T-cell (primary cell): ENCODE results near the gene RPS25. TPM values are rescaled to one million over a fixed set of nuclear protein-coding genes. Genes with fewer than 3 reads are reported as not detected.
A peak's percentile ranks its signal among the peaks of the same experiment; 100 is the strongest.
"Not testable (repeated sequence)": the region's sequence is repeated elsewhere in the genome, so short reads cannot be mapped to it uniquely, and the experiment has no call there.

Experiments used
- ATAC-seq, 4 experiments: fragments of 200-7000 bp in 3 of 4; fragments of 150-1000 bp in 1 of 4; cut with Tn5 transposase; replicated peaks in 1 of 4; 1 replicate in 3 of 4; 2 replicates in 1 of 4; pipeline ENCODE4 v1.10.0; 2021; ENCODE audit warnings: moderate library complexity in 3 of 4, mild to moderate bottlenecking in 2 of 4, moderate number of reproducible peaks in 1 of 4
- CTCF ChIA-PET, 2 donors: fragments of 300-600 bp; sonication (Branson Sonifier 250); formaldehyde crosslinking; loops; one replicate each; lab custom pipeline; 2022; ENCODE audit warnings: antibody characterized with exemption in 2 of 2; lab: Charles Lee
- POLR2A ChIA-PET, 2 donors: fragments of 300-600 bp; sonication (Branson Sonifier 250); formaldehyde crosslinking; loops; one replicate each; lab custom pipeline; 2022; ENCODE audit warnings: antibody characterized with exemption in 2 of 2; lab: Charles Lee
- DNase-seq, 35 experiments: peaks; one replicate each; pipeline versions ENCODE4 v3.0.0 to v3.0.0-alpha.2; 2013 to 2023
- H3K27ac ChIP-seq: one replicate; pipeline ENCODE4 v1.5.1; 2013; ENCODE audit warnings: low read length
- H3K27me3 ChIP-seq, 2 experiments: replicated peaks in 1 of 2; 1 replicate in 1 of 2; 2 replicates in 1 of 2; pipeline versions ENCODE4 v1.6.1 to v1.7.0; 2013; ENCODE audit warnings: low read length in 1 of 2, mixed read lengths in 1 of 2; ENCODE audit not compliant: control insufficient read depth in 2 of 2, insufficient read depth in 2 of 2; ENCODE audit errors: extremely low read depth in 1 of 2
- H3K36me3 ChIP-seq, 2 donors: 1 replicate in 1 of 2; 2 replicates in 1 of 2; pipeline versions ENCODE4 v1.6.1 to v1.7.0; 2013; ENCODE audit warnings: low read length in 1 of 2; ENCODE audit not compliant: control insufficient read depth in 2 of 2, insufficient read depth in 1 of 2; ENCODE audit errors: extremely low read depth in 1 of 2
- H3K4me1 ChIP-seq, 2 experiments: 1 replicate in 1 of 2; 2 replicates in 1 of 2; pipeline versions ENCODE4 v1.6.1 to v1.7.0; 2013; ENCODE audit warnings: low read length in 2 of 2, mixed read lengths in 1 of 2; ENCODE audit not compliant: insufficient read depth in 2 of 2, control insufficient read depth in 1 of 2; ENCODE audit errors: extremely low read depth in 1 of 2
- H3K4me3 ChIP-seq, 2 donors: 1 replicate in 1 of 2; 2 replicates in 1 of 2; pipeline versions ENCODE4 v1.5.1 to v1.7.0; 2013; ENCODE audit warnings: mild to moderate bottlenecking in 2 of 2, low read length in 1 of 2, moderate library complexity in 1 of 2; ENCODE audit not compliant: control insufficient read depth in 1 of 2; ENCODE audit errors: extremely low read depth in 1 of 2
- H3K9me3 ChIP-seq: 2 replicates; pipeline ENCODE4 v1.7.0; 2013
- H3K27ac Mint-ChIP-seq, 2 donors: one replicate each; pipeline ENCODE4 v1.8.0; 2020 to 2021; ENCODE audit warnings: mild to moderate bottlenecking in 2 of 2, mixed read lengths in 2 of 2
- H3K27me3 Mint-ChIP-seq, 2 donors: one replicate each; pipeline ENCODE4 v1.8.0; 2021 to 2022; ENCODE audit warnings: mixed read lengths in 2 of 2
- H3K36me3 Mint-ChIP-seq: one replicate; pipeline ENCODE4 v1.8.0; 2021; ENCODE audit warnings: mixed read lengths
- H3K4me1 Mint-ChIP-seq, 3 donors: one replicate each; pipeline ENCODE4 v1.8.0; 2020 to 2022; ENCODE audit warnings: mixed read lengths in 3 of 3, mild to moderate bottlenecking in 1 of 3
- H3K4me3 Mint-ChIP-seq, 3 donors: one replicate each; pipeline ENCODE4 v1.8.0; 2020 to 2022; ENCODE audit warnings: mild to moderate bottlenecking in 3 of 3, mixed read lengths in 3 of 3, moderate library complexity in 3 of 3
- H3K9me3 Mint-ChIP-seq, 3 donors: one replicate each; pipeline ENCODE4 v1.8.0; 2020 to 2022; ENCODE audit warnings: mixed read lengths in 3 of 3
- WGBS: methylation state at CpG from one replicate; pipeline ENCODE4 v1.1.5; 2013; ENCODE audit warnings: missing lambda C conversion rate; ENCODE audit not compliant: insufficient coverage; 5-methylcytosine and 5-hydroxymethylcytosine counted together
- total RNA-seq, 35 experiments: library from RNA in 6 of 35; stranded (reverse) in 6 of 35; fragments of 120-200 nt in 1 of 35; gene quantifications; one replicate each; pipeline versions ENCODE4 v1.2.1 to v1.2.4 and lab custom pipeline; 2013 to 2026

RPS25 gene
- total RNA-seq, 5 donors from 2014 or later (not counting 1 experiment from before 2014, with no cell fraction given), result 1,733 to 2,728 (median 2,161) TPM

DNA sequence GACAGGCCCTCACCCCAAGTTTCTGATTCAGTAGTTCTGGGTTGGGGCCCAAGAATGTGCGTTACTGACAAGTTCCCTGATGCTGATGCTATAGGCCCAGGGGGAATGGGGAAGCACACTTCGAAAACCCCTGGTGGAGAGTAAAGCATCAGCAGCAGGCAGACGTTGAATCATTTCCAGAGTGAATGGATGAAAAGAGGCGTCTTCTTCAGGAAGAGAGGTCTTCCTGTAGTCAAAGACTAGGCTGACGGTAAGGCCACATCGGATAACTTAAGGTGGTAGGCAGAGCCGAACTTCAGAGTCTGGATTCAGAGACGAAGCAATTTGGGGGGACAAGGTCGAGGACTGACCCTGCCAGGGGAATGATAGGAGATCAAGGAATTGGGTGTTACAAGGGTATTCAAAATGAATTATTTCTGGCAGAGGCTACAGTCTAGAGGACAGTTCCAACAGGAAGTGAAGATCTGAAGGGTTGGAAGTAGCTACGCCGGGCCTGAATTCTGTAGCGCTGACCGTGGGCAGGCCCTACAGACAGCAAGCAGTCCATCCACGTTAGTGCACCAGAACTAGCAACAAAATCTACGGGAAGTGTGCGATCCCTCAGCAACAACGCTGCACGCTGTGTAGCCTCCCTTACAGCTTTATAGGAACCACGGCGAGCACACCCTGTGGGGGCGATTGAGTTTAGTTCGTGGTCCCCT lies 21.1 kb downstream of the RPS25 start:
- Histone ChIP-seq H3K27me3 (no peaks in the 10 kb centered on the region), H3K9me3 (no peaks in the 10 kb centered on the region), H3K4me3 (peak overlapping the region; percentile 85 to 89), H3K4me1 (peaks cover 14 to 34% of the 10 kb centered on the region in 2 experiments), H3K36me3 (peaks cover 6 to 22% of the 10 kb centered on the region in 2 donors), H3K27ac (peak overlapping the region; percentile 54)
- H3K4me3 Mint-ChIP-seq, result peak overlapping the region; percentile 92 to 98 (median 97)
- no peaks in the 10 kb centered on the region for H3K9me3 Mint-ChIP-seq
- no peaks in the 10 kb centered on the region for H3K27me3 Mint-ChIP-seq
- 7% methylated on average over 15 of the region's 22 CpGs for WGBS
- H3K4me1 Mint-ChIP-seq, result peaks cover 38 to 41% (median 41%) of the 10 kb centered on the region in 3 donors
- POLR2A ChIA-PET, result interaction anchor here (0.6 to 1.3 kb wide), 5 partner anchors 17 to 209 kb away, joined by 3 to 15 read pairs (median 7); partner anchors contain the start of genes CBL (in 1 of the 2), RPS25 (in 1 of the 2) and TRAPPC4 (in 1 of the 2)
- peak overlapping the region; percentile 90 for H3K27ac Mint-ChIP-seq
- CTCF ChIA-PET, result interaction anchor here in 1 of 2 donors (1.0 to 1.4 kb wide), 4 partner anchors 18 to 209 kb away, joined by 3 to 8 read pairs (median 4); partner anchors contain the start of genes CBL, TRAPPC4 and VPS11
- ATAC-seq (peak; percentile 24 to 38 (median 30)), DNase-seq (peak in 26 of 35 experiments; percentile 5 to 65 (median 19))
- H3K36me3 Mint-ChIP-seq, result peaks cover 13% of the 10 kb centered on the region

DNA sequence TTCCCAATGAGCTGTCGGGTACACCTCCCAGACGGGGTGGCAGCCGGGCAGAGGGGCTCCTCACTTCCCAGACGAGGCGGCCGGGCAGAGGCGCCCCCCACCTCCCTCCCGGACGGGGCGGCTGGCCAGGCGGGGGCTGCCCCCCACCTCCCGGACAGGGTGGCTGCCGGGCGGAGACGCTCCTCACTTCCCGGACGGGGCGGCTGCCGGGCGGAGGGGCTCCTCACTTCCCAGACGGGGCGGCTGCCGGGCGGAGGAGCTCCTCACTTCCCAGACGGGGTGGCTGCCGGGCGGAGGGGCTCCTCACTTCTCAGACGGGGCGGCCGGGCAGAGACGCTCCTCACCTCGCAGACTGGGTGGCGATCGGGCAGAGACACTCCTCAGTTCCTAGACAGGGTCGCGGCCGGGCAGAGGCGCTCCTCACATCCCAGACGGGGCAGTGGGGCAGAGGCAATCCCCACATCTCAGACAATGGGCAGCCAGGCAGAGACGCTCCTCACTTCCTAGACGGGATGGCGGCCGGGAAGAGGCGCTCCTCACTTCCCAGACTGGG lies 26.6 kb downstream of the RPS25 start:
- H3K4me3 ChIP-seq, H3K27me3 ChIP-seq, H3K27ac Mint-ChIP-seq, H3K27me3 Mint-ChIP-seq, ATAC-seq, H3K4me1 ChIP-seq, POLR2A ChIA-PET, H3K4me3 Mint-ChIP-seq, H3K4me1 Mint-ChIP-seq, H3K36me3 Mint-ChIP-seq, H3K9me3 Mint-ChIP-seq, DNase-seq, H3K27ac ChIP-seq, H3K9me3 ChIP-seq, H3K36me3 ChIP-seq, CTCF ChIA-PET: not testable (repeated sequence)
- over 99% methylated on average over 17 of the region's 44 CpGs for WGBS

DNA sequence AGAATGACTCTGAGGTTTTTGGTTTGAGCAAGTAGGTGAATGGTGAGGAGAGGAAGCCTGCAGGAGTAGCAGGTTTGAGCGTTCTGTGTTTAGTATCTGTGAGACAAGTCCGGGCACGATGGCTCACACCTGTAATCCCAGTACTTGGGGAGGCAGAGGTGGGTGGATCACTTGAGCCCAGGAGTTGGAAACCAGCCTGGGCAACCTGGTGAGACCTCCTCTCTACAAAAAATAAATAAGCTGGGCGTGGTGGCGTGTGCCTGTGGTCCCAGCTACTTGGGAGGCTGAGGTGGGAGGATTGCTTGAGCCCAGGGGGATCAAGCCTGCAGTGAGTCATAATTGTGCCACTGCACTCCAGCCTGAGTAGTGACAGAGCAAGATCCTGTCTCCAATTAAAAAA lies 29.9 kb downstream of the RPS25 start:
- POLR2A ChIA-PET, result no interaction called here
- H3K4me1 ChIP-seq, result no peaks in the 10 kb centered on the region
- no peaks in the 10 kb centered on the region for H3K9me3 ChIP-seq
- H3K27me3 Mint-ChIP-seq, result no peaks in the 10 kb centered on the region
- H3K36me3 Mint-ChIP-seq, result no peaks in the 10 kb centered on the region
- no peak overlapping the region for H3K4me3 Mint-ChIP-seq
- no peak for ATAC-seq
- no peaks in the 10 kb centered on the region for H3K9me3 Mint-ChIP-seq
- no peaks in the 10 kb centered on the region for H3K4me1 Mint-ChIP-seq
- H3K27ac ChIP-seq, result no peak overlapping the region
- CTCF ChIA-PET, result interaction anchor here (0.7 kb wide), 2 partner anchors 25 to 41 kb away, joined by 3 to 6 read pairs; no protein-coding TSS in a partner anchor
- WGBS, result 80% methylated on average over 1 of the region's 5 CpGs
- H3K27ac Mint-ChIP-seq, result no peak overlapping the region
- no peaks in the 10 kb centered on the region for H3K36me3 ChIP-seq
- no peak overlapping the region for H3K4me3 ChIP-seq
- H3K27me3 ChIP-seq, result no peaks in the 10 kb centered on the region
- DNase-seq, result no peak

GRCh38 chr11:118984825-118985224 lies 33.3 kb downstream of the RPS25 start:
- Histone ChIP-seq H3K4me3 (no peak overlapping the region), H3K9me3 (no peaks in the 10 kb centered on the region), H3K27me3 (peaks cover 0 to under 1% of the 10 kb centered on the region in 2 experiments), H3K27ac (no peak overlapping the region), H3K4me1 (no peaks in the 10 kb centered on the region), H3K36me3 (no peaks in the 10 kb centered on the region)
- Mint-ChIP-seq H3K27ac (no peak overlapping the region), H3K9me3 (no peaks in the 10 kb centered on the region), H3K36me3 (no peaks in the 10 kb centered on the region), H3K4me1 (no peaks in the 10 kb centered on the region), H3K27me3 (no peaks in the 10 kb centered on the region), H3K4me3 (no peak overlapping the region)
- ATAC-seq, result no peak
- no CpG with 5 or more reads among the region's 2 CpGs for whole genome bisulfite sequencing
- ChIA-PET CTCF (no interaction called here), POLR2A (interaction anchor here in 1 of 2 donors (1.0 kb wide), 1 partner anchor 8 kb away, joined by 3 read pairs; no protein-coding TSS in a partner anchor)
- DNase-seq, result no peak

- DNase-seq, H3K36me3 Mint-ChIP-seq, H3K27me3 ChIP-seq, H3K4me1 Mint-ChIP-seq, H3K4me1 ChIP-seq, H3K27ac Mint-ChIP-seq, H3K4me3 Mint-ChIP-seq, POLR2A ChIA-PET, H3K9me3 ChIP-seq, H3K36me3 ChIP-seq, ATAC-seq, H3K4me3 ChIP-seq, H3K9me3 Mint-ChIP-seq, CTCF ChIA-PET, H3K27ac ChIP-seq, H3K27me3 Mint-ChIP-seq: not testable (repeated sequence)
- 85% methylated on average over 5 of the region's 8 CpGs for WGBS
Measured at GRCh38 chr11:118984337-118984736, 33.8 kb downstream of the RPS25 start.

- no peak for ATAC-seq
- H3K27ac Mint-ChIP-seq, result no peak overlapping the region
Measured at GRCh38 chr11:118980191-118980881, 37.8 kb downstream of the RPS25 start.

More at GRCh38 chr11:118980191-118980881, 37.8 kb downstream of the RPS25 start:
- Mint-ChIP-seq H3K4me3 (no peak overlapping the region), H3K4me1 (no peaks in the 10 kb centered on the region), H3K9me3 (no peaks in the 10 kb centered on the region), H3K27me3 (peaks cover 4 to 18% of the 10 kb centered on the region in 2 donors), H3K36me3 (no peaks in the 10 kb centered on the region)
- Histone ChIP-seq H3K27me3 (peaks cover 0 to 23% of the 10 kb centered on the region in 2 experiments), H3K4me3 (no peak overlapping the region), H3K36me3 (no peaks in the 10 kb centered on the region), H3K4me1 (no peaks in the 10 kb centered on the region), H3K27ac (no peak overlapping the region), H3K9me3 (no peaks in the 10 kb centered on the region)
- DNase-seq, result no peak
- POLR2A ChIA-PET, result interaction anchor here in 1 of 2 donors (0.5 kb wide), 1 partner anchor 119 kb away, joined by 9 read pairs; no protein-coding TSS in a partner anchor
- WGBS, result 75% methylated on average over 17 of the region's 21 CpGs
- CTCF ChIA-PET, result no interaction called here
